Neural cell (in vitro differentiated cells): Measurements from ENCODE around the gene ATP9B.

ENCODE experiments used
- EP300 ChIP-seq: fragments of 450-650 bp; conservative IDR thresholded peaks from 2 replicates; pipeline ENCODE4 v1.6.1; 2014; ENCODE audit warnings: antibody characterized with exemption, mild to moderate bottlenecking, moderate library complexity; ENCODE audit not compliant: poor library complexity, severe bottlenecking
- EZH2 ChIP-seq: fragments of 200-600, 300-800 bp; shearing (Covaris generic), sonication (generic); IDR thresholded peaks from 2 replicates; pipeline ENCODE4 v1.6.1; 2014; ENCODE audit warnings: antibody characterized with exemption, low read length, borderline replicate concordance, mild to moderate bottlenecking; ENCODE audit not compliant: insufficient read depth, poor library complexity, severe bottlenecking
- POLR2AphosphoS5 ChIP-seq: IDR thresholded peaks from 2 replicates; pipeline ENCODE4 v1.6.1; 2012
- RAD21 ChIP-seq: fragments of 450-650 bp; conservative IDR thresholded peaks from 2 replicates; pipeline ENCODE4 v1.6.1; 2014; ENCODE audit warnings: antibody characterized with exemption, mild to moderate bottlenecking, moderate library complexity
- REST ChIP-seq: IDR thresholded peaks from 2 replicates; pipeline ENCODE4 v1.6.1; 2012; ENCODE audit warnings: borderline replicate concordance
- SMC3 ChIP-seq: fragments of 450-650 bp; conservative IDR thresholded peaks from 2 replicates; pipeline ENCODE4 v1.6.1; 2014; ENCODE audit warnings: antibody characterized with exemption, mild to moderate bottlenecking, moderate library complexity; ENCODE audit not compliant: poor library complexity
- TF ChIP-seq, protein P1 (sequence below): fragments of 450-650 bp; IDR thresholded peaks from 2 replicates; pipeline ENCODE4 v1.5.1; 2014; ENCODE audit warnings: antibody characterized with exemption, mild to moderate bottlenecking, moderate library complexity; ENCODE audit not compliant: poor library complexity, severe bottlenecking

DNA sequence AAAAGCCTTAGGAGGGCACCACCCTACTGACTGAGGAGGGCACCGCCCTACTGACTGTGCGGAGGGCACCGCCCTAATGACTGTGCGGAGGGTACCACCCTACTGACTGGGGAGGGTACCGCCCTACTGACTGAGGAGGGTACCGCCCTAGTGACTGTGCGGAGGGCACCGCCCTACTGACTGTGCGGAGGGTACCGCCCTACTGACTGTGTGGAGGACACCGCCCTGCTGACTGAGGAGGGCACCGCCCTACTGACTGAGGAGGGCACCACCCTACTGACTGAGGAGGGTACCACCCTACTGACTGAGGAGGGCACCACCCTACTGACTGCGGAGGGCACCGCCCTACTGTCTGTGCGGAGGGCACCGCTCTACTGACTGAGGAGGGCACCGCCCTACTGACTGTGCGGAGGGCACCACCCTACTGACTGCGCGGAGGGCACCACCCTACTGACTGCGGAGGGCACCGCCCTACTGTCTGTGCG, 176.4 kb downstream of the ATP9B start:
- TF ChIP-seq SMC3 (no peak), EZH2 (no peak), POLR2AphosphoS5 (no peak), EP300 (no peak), REST (no peak), RAD21 (no peak)
- TF ChIP-seq, protein P1, sequence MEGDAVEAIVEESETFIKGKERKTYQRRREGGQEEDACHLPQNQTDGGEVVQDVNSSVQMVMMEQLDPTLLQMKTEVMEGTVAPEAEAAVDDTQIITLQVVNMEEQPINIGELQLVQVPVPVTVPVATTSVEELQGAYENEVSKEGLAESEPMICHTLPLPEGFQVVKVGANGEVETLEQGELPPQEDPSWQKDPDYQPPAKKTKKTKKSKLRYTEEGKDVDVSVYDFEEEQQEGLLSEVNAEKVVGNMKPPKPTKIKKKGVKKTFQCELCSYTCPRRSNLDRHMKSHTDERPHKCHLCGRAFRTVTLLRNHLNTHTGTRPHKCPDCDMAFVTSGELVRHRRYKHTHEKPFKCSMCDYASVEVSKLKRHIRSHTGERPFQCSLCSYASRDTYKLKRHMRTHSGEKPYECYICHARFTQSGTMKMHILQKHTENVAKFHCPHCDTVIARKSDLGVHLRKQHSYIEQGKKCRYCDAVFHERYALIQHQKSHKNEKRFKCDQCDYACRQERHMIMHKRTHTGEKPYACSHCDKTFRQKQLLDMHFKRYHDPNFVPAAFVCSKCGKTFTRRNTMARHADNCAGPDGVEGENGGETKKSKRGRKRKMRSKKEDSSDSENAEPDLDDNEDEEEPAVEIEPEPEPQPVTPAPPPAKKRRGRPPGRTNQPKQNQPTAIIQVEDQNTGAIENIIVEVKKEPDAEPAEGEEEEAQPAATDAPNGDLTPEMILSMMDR, result no peak
